Measurements from ENCODE around the gene TBC1D2. TPM values are rescaled to one million over a fixed set of nuclear protein-coding genes. Genes with fewer than 3 reads are reported as not detected.
"Not testable (repeated sequence)": the region's sequence is repeated elsewhere in the genome, so short reads cannot be mapped to it uniquely, and the experiment has no call there.

TBC1D2 gene
- total RNA-seq, 1 donor from 2014 or later: 23.7 TPM

DNA sequence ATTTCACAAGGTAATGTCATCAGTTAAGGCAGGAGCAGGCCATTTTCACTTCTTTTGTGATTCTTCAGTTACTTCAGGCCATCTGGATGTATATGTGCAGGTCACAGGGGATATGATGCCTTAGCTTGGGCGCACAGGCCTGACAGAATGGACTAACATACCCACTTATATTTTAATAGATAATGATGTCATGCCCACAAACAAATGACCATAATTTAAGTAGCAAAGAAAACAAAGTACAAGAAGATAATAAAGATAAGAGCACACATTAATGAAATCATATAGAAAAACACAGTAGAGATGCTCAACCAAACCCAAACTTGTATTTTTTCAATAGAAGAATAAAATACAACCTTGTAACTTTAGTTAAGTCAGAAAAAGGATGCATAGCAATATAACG is 19.7 kb upstream of the TBC1D2 start:
- H3K4me3 Mint-ChIP-seq (ENCODE audit: unreplicated experiment): no peak overlapping the region
- no peaks in the 10 kb centered on the region for H3K4me1 Mint-ChIP-seq (ENCODE audit: unreplicated experiment)
- H3K36me3 Mint-ChIP-seq (ENCODE audit: unreplicated experiment): no peaks in the 10 kb centered on the region
- no peak for TF ChIP-seq CTCF (IDR thresholded peaks at IDR 0.05)
- H3K9me3 Mint-ChIP-seq (ENCODE audit: unreplicated experiment): no peaks in the 10 kb centered on the region
- no peak for DNase-seq (ENCODE audit: extremely low spot score, unreplicated experiment)
- H3K27me3 Mint-ChIP-seq (ENCODE audit: unreplicated experiment): peaks cover 72% of the 10 kb centered on the region
- no peak overlapping the region for H3K27ac Mint-ChIP-seq (ENCODE audit: unreplicated experiment)

GRCh38 chr9:98272083-98272482 is 16.6 kb upstream of the TBC1D2 start:
- Mint-ChIP-seq H3K27me3 (ENCODE audit: unreplicated experiment) (peaks cover 52% of the 10 kb centered on the region), H3K4me1 (ENCODE audit: unreplicated experiment) (no peaks in the 10 kb centered on the region), H3K36me3 (ENCODE audit: unreplicated experiment) (no peaks in the 10 kb centered on the region), H3K9me3 (ENCODE audit: unreplicated experiment) (no peaks in the 10 kb centered on the region), H3K4me3 (ENCODE audit: unreplicated experiment) (no peak overlapping the region), H3K27ac (ENCODE audit: unreplicated experiment) (no peak overlapping the region)
- DNase-seq (ENCODE audit: extremely low spot score, unreplicated experiment): no peak
- TF ChIP-seq CTCF (IDR thresholded peaks at IDR 0.05): no peak

DNA sequence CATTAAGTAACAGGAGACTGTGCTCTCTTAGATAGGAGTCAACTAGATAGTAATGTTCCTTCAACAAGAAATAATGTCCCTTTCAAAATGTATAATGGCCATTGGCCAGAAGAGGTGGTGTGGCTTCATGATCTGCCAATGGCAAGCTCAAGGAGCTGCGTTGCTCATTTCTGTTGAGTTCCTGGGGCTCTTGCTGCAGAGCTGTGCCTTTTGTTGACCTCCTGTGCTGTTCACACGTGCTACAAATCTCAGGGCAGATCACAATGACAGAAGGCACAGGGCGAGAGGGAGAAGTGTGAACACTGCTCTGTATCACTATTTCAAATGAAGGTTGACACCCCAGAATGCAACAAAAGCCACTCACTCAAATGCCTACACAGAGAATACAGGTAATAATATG is 16.0 kb upstream of the TBC1D2 start:
- Mint-ChIP-seq H3K27ac (ENCODE audit: unreplicated experiment) (no peak overlapping the region), H3K36me3 (ENCODE audit: unreplicated experiment) (no peaks in the 10 kb centered on the region), H3K4me1 (ENCODE audit: unreplicated experiment) (no peaks in the 10 kb centered on the region), H3K4me3 (ENCODE audit: unreplicated experiment) (no peak overlapping the region), H3K9me3 (ENCODE audit: unreplicated experiment) (no peaks in the 10 kb centered on the region), H3K27me3 (ENCODE audit: unreplicated experiment) (peaks cover 46% of the 10 kb centered on the region)
- no peak for DNase-seq (ENCODE audit: extremely low spot score, unreplicated experiment)
- TF ChIP-seq CTCF (IDR thresholded peaks at IDR 0.05): no peak

- not testable (repeated sequence) for H3K36me3 Mint-ChIP-seq (ENCODE audit: unreplicated experiment); H3K4me3 Mint-ChIP-seq (ENCODE audit: unreplicated experiment); H3K27ac Mint-ChIP-seq (ENCODE audit: unreplicated experiment); H3K9me3 Mint-ChIP-seq (ENCODE audit: unreplicated experiment); DNase-seq (ENCODE audit: extremely low spot score, unreplicated experiment); H3K4me1 Mint-ChIP-seq (ENCODE audit: unreplicated experiment)
- peaks cover 34% of the 10 kb centered on the region for H3K27me3 Mint-ChIP-seq (ENCODE audit: unreplicated experiment)
Measured at GRCh38 chr9:98270284-98270683, 14.8 kb upstream of the TBC1D2 start.

- H3K4me3 Mint-ChIP-seq (ENCODE audit: unreplicated experiment); H3K9me3 Mint-ChIP-seq (ENCODE audit: unreplicated experiment); DNase-seq (ENCODE audit: extremely low spot score, unreplicated experiment); H3K36me3 Mint-ChIP-seq (ENCODE audit: unreplicated experiment); H3K27ac Mint-ChIP-seq (ENCODE audit: unreplicated experiment); H3K4me1 Mint-ChIP-seq (ENCODE audit: unreplicated experiment): not testable (repeated sequence)
- peaks cover 33% of the 10 kb centered on the region for H3K27me3 Mint-ChIP-seq (ENCODE audit: unreplicated experiment)
Measured at GRCh38 chr9:98269652-98270051, 14.2 kb upstream of the TBC1D2 start.

DNA sequence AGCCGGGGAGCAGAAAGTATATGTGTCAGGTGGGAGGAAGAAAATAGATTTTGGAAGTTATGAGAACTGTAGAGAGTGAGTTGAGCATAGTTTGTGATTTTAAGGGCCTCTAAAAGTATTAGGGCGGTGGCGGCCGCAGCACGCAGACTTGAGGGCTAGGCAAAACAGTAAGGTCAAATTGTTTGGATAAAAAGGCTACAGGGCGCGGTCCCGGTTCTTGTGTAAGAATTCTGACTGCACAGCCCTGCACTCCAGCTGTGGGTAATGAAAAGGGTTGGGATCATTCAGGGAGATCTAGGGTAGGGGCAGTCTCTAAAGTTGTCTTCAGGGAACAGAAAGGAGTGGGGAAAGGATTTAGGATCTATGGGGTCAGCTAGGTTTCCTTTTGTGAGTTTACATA is 12.1 kb upstream of the TBC1D2 start:
- not testable (repeated sequence) for H3K4me1 Mint-ChIP-seq (ENCODE audit: unreplicated experiment); H3K27ac Mint-ChIP-seq (ENCODE audit: unreplicated experiment); H3K4me3 Mint-ChIP-seq (ENCODE audit: unreplicated experiment); H3K9me3 Mint-ChIP-seq (ENCODE audit: unreplicated experiment); DNase-seq (ENCODE audit: extremely low spot score, unreplicated experiment); H3K36me3 Mint-ChIP-seq (ENCODE audit: unreplicated experiment)
- peaks cover 25% of the 10 kb centered on the region for H3K27me3 Mint-ChIP-seq (ENCODE audit: unreplicated experiment)

DNA sequence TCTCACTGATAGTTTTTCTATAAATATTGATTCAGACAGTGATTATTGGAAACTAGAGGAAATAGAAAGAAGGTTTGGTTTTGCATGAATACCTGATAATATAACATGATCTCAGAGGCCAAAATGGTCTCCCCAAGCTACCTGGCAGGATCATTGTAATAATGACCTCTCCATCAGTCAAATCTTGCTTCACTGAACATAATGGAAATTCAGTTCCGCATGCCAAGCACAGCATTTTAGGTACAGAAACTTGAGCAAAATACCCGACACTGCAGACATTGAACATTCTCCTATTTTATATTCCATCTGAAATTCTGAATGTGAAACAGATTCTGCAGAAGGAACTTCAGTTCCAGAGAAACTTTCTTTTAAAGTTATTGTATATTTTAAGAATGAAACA is 9.1 kb upstream of the TBC1D2 start:
- no peak for TF ChIP-seq CTCF (IDR thresholded peaks at IDR 0.05)

More for the DNA sequence above, 9.1 kb upstream of the TBC1D2 start:
- no peaks in the 10 kb centered on the region for H3K9me3 Mint-ChIP-seq (ENCODE audit: unreplicated experiment)
- H3K36me3 Mint-ChIP-seq (ENCODE audit: unreplicated experiment): no peaks in the 10 kb centered on the region
- no peak overlapping the region for H3K27ac Mint-ChIP-seq (ENCODE audit: unreplicated experiment)
- peaks cover 13% of the 10 kb centered on the region for H3K4me1 Mint-ChIP-seq (ENCODE audit: unreplicated experiment)
- peaks cover 8% of the 10 kb centered on the region for H3K27me3 Mint-ChIP-seq (ENCODE audit: unreplicated experiment)
- H3K4me3 Mint-ChIP-seq (ENCODE audit: unreplicated experiment): no peak overlapping the region
- DNase-seq (ENCODE audit: extremely low spot score, unreplicated experiment): no peak
